Natural killer cell treated with Interleukin-12 subunit alpha and Interleukin-12 subunit beta and Interleukin-15 and Interleukin-18, amount 100 ng/mL, for 72 hours (primary cell): ENCODE data around the gene GAB3. TPM values are rescaled to one million over a fixed set of nuclear protein-coding genes. Genes with fewer than 3 reads are reported as not detected.
"Not testable (repeated sequence)": the region's sequence is repeated elsewhere in the genome, so short reads cannot be mapped to it uniquely, and the experiment has no call there.

Source experiments
- ATAC-seq, 2 donors: fragments of 150-1000 bp; cut with Tn5 transposase in 1 of 2; sonication (Bioruptor Pico), chemical (Tn5 transposase) in 1 of 2; 2 replicates each; pipeline ENCODE4 v1.10.0; 2021
- DNase-seq: peaks from one replicate; pipeline ENCODE4 v3.0.0; 2022; ENCODE audit warnings: low spot score
- H3K27ac Mint-ChIP-seq, 2 donors: 1 replicate in 1 of 2; 2 replicates in 1 of 2; pipeline ENCODE4 v1.8.0; 2022; ENCODE audit warnings: mixed read lengths in 2 of 2, mild to moderate bottlenecking in 1 of 2, moderate library complexity in 1 of 2
- H3K27me3 Mint-ChIP-seq, 2 donors: 1 replicate in 1 of 2; 2 replicates in 1 of 2; pipeline ENCODE4 v1.8.0; 2022; ENCODE audit warnings: mixed read lengths in 2 of 2
- H3K36me3 Mint-ChIP-seq: one replicate; pipeline ENCODE4 v1.8.0; 2022; ENCODE audit warnings: mixed read lengths
- H3K4me1 Mint-ChIP-seq, 2 donors: 1 replicate in 1 of 2; 2 replicates in 1 of 2; pipeline ENCODE4 v1.8.0; 2022; ENCODE audit warnings: low read depth in 2 of 2, mixed read lengths in 2 of 2, mild to moderate bottlenecking in 1 of 2
- H3K4me3 Mint-ChIP-seq: one replicate; pipeline ENCODE4 v1.8.0; 2022; ENCODE audit warnings: mixed read lengths
- H3K9me3 Mint-ChIP-seq: 2 replicates; pipeline ENCODE4 v1.8.0; 2022; ENCODE audit warnings: mixed read lengths
- total RNA-seq, 2 donors: library from RNA; stranded (reverse); gene quantifications; one replicate each; pipeline ENCODE4 v1.2.3, GENCODE V29; 2022

GAB3 gene
- total RNA-seq, 2 donors from 2014 or later = 20.3 to 28.3 TPM

DNA sequence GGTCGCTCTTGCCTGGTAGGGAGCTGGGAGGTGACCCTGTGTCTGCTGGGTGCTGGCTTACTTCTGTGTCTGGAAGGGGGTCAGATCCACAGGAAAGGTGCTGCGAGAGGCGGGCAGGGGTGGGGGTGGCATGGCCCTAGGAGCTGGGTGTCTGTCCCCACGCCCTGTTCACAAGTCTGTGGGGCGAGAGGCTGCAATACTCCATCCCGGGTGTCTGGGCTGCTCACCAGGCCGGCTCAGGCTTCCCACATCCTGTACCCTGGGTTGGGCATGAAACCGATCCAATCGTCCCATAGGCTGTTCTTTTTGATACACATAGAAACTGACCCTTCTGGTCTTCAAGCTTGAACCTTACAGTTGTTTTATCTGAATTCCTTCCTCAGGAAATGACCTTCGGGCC, 96.5 kb downstream of the GAB3 start:
- H3K27ac Mint-ChIP-seq = no peak overlapping the region

DNA sequence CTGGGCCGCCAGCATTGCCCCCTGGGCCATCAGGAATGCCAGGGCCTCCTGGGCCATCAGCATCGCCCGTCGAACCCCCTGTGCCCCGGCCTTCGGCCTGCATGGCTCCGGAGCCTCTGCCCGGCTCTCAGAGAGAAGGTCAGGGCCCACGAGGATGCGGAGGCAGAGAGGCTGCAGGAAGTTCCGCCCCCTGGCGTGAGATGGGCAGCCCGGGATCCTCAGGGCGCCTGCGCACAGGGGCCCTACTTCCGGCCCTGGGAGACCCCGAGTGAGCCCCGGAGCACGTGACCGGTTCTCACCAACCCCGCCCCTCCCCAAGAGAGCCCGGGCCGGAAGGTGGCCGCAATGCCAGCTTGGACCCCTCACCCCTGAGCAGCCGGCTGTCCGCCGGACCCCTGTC, 97.5 kb downstream of the GAB3 start, which contains the start of gene CTAG2:
CTAG2 (minus strand) TSS at position 167 of the 400 bp plus-strand sequence; CDS start at position 103, 64 bp downstream.
- not testable (repeated sequence) for H3K4me3 Mint-ChIP-seq, H3K27ac Mint-ChIP-seq, DNase-seq, ATAC-seq, H3K9me3 Mint-ChIP-seq, H3K27me3 Mint-ChIP-seq, H3K4me1 Mint-ChIP-seq, H3K36me3 Mint-ChIP-seq

More for the DNA sequence above, 96.5 kb downstream of the GAB3 start:
- ATAC-seq = no peak
- Mint-ChIP-seq H3K9me3 (no peaks in the 10 kb centered on the region), H3K4me1 (no peaks in the 10 kb centered on the region), H3K36me3 (no peaks in the 10 kb centered on the region), H3K4me3 (no peak overlapping the region), H3K27me3 (no peaks in the 10 kb centered on the region)
- no peak for DNase-seq

DNA sequence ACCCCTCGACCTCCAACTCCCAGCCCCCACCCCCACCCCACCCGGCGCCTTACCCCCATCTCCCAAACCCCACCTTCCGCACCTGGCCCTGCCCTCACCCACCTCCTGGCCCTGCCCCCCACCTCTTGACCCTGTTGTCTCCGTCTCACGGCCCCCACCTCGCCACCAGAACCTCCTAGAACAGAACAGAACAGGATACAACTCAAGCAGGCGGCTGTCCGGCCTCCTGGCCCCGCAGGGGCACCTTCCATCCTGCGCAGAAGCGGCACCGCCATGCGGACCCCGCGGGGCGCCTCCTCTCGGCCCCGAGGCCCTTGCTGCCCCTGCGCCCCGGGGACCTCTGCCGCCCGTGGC, 97.9 kb downstream of the GAB3 start:
- no peaks in the 10 kb centered on the region for H3K4me1 Mint-ChIP-seq
- H3K36me3 Mint-ChIP-seq = no peaks in the 10 kb centered on the region
- no peak overlapping the region for H3K4me3 Mint-ChIP-seq

DNA sequence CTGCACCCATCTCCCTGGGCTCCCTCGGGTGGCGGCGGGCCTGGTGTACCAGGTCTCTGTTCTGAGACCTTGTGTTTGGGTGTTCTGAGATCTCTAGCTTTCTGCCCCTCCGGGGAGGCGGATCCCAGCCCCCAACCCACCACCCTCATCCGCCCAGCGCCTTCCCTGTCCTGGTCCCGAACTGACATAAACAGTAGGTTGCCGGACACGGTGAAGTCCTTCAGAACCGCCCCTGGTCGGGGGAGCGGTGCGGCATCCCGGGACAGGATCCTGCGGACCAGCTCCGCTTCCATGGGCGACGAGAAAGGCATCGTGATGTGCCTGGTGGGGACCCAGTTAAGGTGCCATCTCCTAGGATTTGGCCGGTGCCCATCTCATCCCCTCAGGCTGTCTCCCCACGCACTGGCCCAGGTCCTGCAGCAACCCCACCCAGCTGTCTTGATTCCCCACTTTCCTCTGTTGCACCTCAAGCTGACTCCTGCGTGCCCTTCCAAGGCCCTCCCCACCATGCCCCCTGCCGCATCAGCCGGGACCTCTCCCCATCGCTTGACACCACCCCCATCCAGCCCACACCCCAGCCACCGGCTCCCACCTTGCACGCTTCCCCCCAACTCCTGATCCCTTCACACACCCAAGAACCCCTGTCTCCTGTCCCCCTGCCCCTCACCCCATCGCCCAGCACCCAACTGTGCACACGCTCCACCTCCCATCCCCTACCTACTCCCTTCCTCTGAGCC, 98.4 kb downstream of the GAB3 start:
- Mint-ChIP-seq H3K4me1 (no peaks in the 10 kb centered on the region), H3K4me3 (no peak overlapping the region), H3K9me3 (no peaks in the 10 kb centered on the region), H3K27me3 (no peaks in the 10 kb centered on the region), H3K36me3 (no peaks in the 10 kb centered on the region), H3K27ac (no peak overlapping the region)
- ATAC-seq (no peak), DNase-seq (no peak)

More for the DNA sequence above, 97.9 kb downstream of the GAB3 start:
- DNase-seq (no peak), ATAC-seq (no peak)
- no peak overlapping the region for H3K27ac Mint-ChIP-seq
- no peaks in the 10 kb centered on the region for H3K27me3 Mint-ChIP-seq
- H3K9me3 Mint-ChIP-seq = no peaks in the 10 kb centered on the region

DNA sequence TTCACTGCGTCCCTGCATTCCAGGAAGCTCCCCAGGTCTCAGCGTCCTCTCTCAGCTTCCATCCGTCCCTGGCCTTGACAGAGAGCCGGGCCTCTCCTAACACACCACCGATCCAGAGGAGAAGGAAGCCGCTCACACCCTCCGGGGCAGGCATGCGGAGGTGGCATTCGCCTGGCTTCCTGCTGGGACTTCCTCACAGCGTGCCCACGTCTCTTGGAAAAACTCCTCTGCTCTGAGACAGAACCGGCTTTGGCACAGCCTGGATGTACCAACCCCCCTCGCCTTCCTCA, 100.7 kb downstream of the GAB3 start:
- Mint-ChIP-seq H3K27ac (no peak overlapping the region), H3K9me3 (no peaks in the 10 kb centered on the region), H3K27me3 (no peaks in the 10 kb centered on the region), H3K4me1 (no peaks in the 10 kb centered on the region), H3K4me3 (no peak overlapping the region), H3K36me3 (no peaks in the 10 kb centered on the region)
- no peak for DNase-seq
- ATAC-seq = no peak

DNA sequence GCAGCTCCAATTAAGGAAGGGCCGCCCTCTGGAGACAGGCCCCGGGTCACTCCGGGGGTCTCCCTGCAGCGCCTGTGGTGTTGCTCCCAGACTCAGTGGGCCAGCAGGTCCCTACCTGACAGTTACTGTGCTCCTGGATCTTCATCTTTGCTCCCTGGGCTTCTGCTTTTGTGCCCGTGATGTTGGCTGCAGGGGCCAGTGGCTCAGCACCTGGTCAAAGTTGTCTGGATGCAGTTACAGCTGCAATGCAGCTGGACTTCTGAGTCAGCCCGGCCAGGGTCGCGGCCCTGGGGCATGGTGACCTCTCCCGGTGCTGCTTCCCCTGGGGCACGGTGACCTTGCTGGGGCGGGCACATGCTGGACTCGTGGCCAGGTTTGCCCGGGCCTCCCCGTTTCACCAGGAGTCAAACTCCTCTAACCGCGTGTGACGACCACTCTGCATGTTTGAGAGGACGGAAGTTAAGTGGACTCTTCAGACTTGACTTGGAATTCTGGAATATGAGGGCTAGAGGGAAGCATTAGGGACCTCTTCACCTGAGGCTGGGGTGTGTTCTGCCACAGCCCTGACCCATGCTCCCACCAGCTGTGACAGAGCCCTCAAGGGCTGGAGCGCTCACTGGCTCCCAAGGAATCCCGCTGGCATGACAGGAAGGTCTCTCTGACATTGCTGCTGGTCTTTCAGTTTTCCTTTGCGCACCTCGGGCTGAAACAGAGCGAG, 101.2 kb downstream of the GAB3 start:
- ATAC-seq = no peak

DNA sequence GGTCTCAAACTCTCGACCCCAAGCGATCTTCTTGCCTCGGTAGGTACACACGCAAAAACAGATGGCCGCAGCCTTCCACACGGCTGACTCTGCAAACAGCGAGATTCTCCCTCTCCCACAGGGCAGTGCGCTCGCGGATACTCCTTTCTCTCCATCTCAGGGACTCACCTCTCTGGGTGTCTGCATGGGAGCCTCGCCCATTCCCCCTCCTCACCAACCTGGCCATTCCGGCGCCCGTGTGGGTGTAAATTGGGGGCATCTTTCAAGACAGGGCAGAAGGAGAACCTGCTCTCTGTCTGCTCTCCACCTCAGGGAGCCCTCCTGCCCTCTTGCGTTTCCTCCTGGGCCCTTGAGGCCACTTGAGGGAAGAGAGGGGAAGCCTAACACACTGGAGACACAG, 101.9 kb downstream of the GAB3 start:
- Mint-ChIP-seq H3K9me3 (no peaks in the 10 kb centered on the region), H3K4me3 (no peak overlapping the region), H3K27me3 (no peaks in the 10 kb centered on the region), H3K36me3 (no peaks in the 10 kb centered on the region), H3K27ac (no peak overlapping the region), H3K4me1 (no peaks in the 10 kb centered on the region)
- DNase-seq = no peak
- no peak for ATAC-seq

More for the DNA sequence above, 101.2 kb downstream of the GAB3 start:
- Mint-ChIP-seq H3K36me3 (no peaks in the 10 kb centered on the region), H3K4me1 (no peaks in the 10 kb centered on the region), H3K27me3 (no peaks in the 10 kb centered on the region), H3K4me3 (no peak overlapping the region), H3K27ac (no peak overlapping the region), H3K9me3 (no peaks in the 10 kb centered on the region)
- no peak for DNase-seq

DNA sequence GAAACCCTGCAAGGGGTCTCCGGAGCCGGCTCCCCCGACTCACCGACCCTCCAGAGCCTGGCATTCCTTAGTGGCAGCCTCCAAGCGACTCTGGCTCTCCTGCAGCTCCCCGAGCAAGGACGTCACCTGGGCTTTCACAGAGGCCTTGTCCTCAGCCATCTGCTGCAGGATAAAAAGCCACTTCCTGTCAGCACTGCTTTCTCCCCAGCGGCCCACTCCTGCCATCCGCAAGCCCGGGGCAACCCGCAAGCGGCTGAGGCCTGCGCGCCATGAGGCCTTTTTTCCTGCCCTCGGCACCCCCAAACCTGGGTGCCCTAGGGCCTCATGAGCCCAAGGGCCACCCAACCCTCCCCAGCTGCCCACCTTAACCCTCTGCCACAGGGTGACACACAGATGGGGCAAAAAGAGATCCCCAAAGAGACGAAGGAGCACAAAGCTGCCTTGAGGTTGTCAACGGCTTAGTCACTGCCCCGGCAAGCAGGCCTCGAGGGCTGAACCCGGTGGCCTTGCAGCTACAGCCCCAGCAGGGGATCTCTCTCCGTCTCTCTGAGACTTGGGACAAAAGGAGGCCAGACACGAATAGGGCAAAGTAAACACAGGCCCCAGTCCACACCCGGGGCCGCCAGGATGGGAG, 105.0 kb downstream of the GAB3 start:
- H3K4me3 Mint-ChIP-seq, H3K27ac Mint-ChIP-seq, H3K9me3 Mint-ChIP-seq, H3K4me1 Mint-ChIP-seq, H3K27me3 Mint-ChIP-seq, H3K36me3 Mint-ChIP-seq, DNase-seq: not testable (repeated sequence)
- peak; percentile 74 to 89 for ATAC-seq

DNA sequence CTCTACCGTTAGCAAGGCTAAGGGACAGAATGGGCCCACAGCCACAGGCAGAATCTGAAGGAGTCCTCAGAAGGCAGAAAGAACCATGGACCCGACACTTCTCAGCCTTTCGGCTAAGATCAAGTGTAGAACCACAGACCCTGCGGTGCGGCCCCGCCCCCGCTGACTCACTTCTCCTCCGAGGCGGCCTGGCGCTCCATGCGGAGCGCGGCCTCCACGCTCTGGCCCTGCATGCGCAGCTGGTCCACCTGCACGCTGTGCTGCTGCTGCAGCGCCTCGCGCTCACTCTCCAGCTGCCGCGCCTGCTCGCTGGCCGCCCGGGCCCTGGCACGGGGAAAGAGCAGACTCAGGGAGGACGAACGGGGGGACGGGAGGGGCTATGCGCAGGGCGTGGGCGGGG, 107.2 kb downstream of the GAB3 start:
- not testable (repeated sequence) for H3K9me3 Mint-ChIP-seq, H3K36me3 Mint-ChIP-seq

DNA sequence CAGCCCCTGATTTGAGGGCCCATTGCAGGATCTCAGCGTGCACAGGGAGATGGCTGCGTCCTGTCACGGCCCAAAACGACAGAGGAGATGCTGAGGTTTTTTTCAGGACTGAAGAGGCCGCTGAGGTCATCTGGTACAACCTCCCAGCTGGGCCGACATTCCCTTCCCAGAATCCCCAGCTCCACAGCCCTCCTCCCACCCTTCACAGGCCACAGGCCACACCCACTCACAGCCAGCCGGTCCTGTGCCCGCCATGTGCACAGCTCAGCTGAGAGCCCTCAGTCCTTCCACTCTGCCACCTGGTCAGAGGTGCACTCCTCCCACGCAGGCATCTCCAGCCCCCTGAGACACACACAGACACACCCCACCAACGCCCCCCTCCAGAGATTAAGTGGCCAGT, 109.1 kb downstream of the GAB3 start:
- DNase-seq, H3K4me3 Mint-ChIP-seq, H3K27ac Mint-ChIP-seq, H3K36me3 Mint-ChIP-seq, H3K9me3 Mint-ChIP-seq, ATAC-seq, H3K4me1 Mint-ChIP-seq, H3K27me3 Mint-ChIP-seq: not testable (repeated sequence)

More for the DNA sequence above, 107.2 kb downstream of the GAB3 start:
- not testable (repeated sequence) for H3K27ac Mint-ChIP-seq, H3K4me3 Mint-ChIP-seq, ATAC-seq, H3K27me3 Mint-ChIP-seq, H3K4me1 Mint-ChIP-seq, DNase-seq

DNA sequence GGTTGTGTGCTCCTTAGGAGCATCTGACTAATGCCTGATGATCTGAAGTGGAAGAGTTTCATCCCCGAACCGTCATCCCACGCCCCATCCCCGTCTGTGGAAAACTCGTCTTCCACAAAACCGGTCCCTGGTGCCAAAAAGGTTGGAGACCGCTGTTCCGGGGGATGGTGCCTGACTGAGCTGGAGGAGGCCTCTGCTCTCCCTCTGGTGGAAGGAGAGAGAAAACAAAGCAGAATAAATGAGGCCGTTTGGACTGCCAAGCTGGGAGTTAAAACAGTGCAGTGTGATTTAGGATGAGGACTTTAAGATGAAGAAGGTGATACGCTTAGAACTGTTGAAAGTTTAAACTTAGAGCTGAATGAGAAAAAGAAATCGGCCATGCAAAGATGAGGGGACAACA, 117.2 kb downstream of the GAB3 start:
- H3K27me3 Mint-ChIP-seq, H3K9me3 Mint-ChIP-seq, H3K4me1 Mint-ChIP-seq, H3K4me3 Mint-ChIP-seq, DNase-seq, H3K36me3 Mint-ChIP-seq, H3K27ac Mint-ChIP-seq, ATAC-seq: not testable (repeated sequence)

DNA sequence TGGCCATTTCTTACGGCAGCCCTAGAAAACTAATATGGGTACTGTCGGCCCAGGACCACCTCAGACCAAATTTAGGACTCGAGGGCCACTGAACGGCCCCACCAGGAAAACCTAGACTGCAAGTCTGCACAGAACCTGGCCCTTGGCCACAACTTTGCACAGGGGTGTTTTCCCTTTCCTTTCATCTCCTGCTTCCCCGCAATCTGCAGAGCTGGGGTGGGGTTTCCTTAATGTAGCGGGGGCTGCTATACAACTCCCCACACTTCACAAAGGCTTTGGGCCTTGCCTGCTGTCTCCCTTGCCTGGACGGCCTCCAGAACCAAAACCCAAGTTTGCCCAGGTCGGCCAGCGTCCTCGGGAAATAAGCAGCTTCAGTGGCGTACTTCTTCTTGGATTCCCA, 119.9 kb downstream of the GAB3 start:
- not testable (repeated sequence) for H3K36me3 Mint-ChIP-seq, ATAC-seq, H3K27ac Mint-ChIP-seq, DNase-seq, H3K9me3 Mint-ChIP-seq, H3K4me1 Mint-ChIP-seq, H3K27me3 Mint-ChIP-seq, H3K4me3 Mint-ChIP-seq

DNA sequence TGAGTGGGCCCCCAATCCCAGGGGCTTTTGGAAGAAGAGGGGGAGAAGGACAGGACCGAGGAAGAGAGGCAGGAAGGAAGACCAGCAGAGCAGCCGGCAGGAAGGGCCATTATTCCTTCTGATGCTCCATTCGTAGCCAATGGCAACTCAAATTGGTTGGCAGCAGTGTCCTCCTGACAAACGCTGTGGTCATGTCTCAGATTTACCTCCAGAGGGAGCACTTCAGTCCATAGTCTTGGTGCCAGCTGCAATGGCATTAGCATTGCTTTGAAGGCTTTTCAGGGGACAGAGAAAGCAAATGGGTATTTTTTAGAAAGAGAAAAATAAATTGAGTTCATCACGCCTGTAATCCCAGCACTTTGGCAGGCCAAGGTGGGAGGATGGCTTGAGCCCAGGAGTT, 121.9 kb downstream of the GAB3 start:
- not testable (repeated sequence) for H3K4me3 Mint-ChIP-seq, H3K27ac Mint-ChIP-seq
- ATAC-seq = peak in 1 of 2 donors; percentile 66

More for the DNA sequence above, 121.9 kb downstream of the GAB3 start:
- not testable (repeated sequence) for H3K27me3 Mint-ChIP-seq, H3K9me3 Mint-ChIP-seq, DNase-seq, H3K4me1 Mint-ChIP-seq, H3K36me3 Mint-ChIP-seq
